ENCODE measurements around the gene STBD1. TPM values are rescaled to one million over a fixed set of nuclear protein-coding genes. Genes with fewer than 3 reads are reported as not detected.

STBD1 gene
- 10 to 100 TPM in 10 of 12 donors, 1 to 10 TPM in 1, not detected in 1; 8.8 to 60.2 (median 31.3) TPM for polyA plus RNA-seq (ENCODE audit: insufficient read length in 12 of 12)
- long read RNA-seq, donor 1, transcript STBD1-201 (2 exons, 3,420 nt) = major isoform, 15 of 15 reads
- long read RNA-seq, donor 1, partial matches to known transcripts = 0 of 15 reads
- long read RNA-seq, donor 1, other reads (novel, unspliced or antisense) = 0 of 15 reads
- long read RNA-seq, donor 2, transcript STBD1-201 (2 exons, 3,420 nt) = major isoform, 74 of 74 reads
- long read RNA-seq, donor 2, partial matches to known transcripts = 0 of 74 reads
- long read RNA-seq, donor 2, other reads (novel, unspliced or antisense) = 0 of 74 reads
- long read RNA-seq, donor 3, transcript STBD1-201 (2 exons, 3,420 nt) = major isoform, 36 of 36 reads
- long read RNA-seq, donor 3, partial matches to known transcripts = 0 of 36 reads
- long read RNA-seq, donor 3, other reads (novel, unspliced or antisense) = 0 of 36 reads
- long read RNA-seq, donor 4, transcript STBD1-201 (2 exons, 3,420 nt) = major isoform, 28 of 52 reads
- long read RNA-seq, donor 4, partial matches to known transcripts = 24 of 52 reads
- long read RNA-seq, donor 4, other reads (novel, unspliced or antisense) = 0 of 52 reads
- long read RNA-seq, donor 5, transcript STBD1-201 (2 exons, 3,420 nt) = major isoform, 126 of 126 reads
- long read RNA-seq, donor 5, partial matches to known transcripts = 0 of 126 reads
- long read RNA-seq, donor 5, other reads (novel, unspliced or antisense) = 0 of 126 reads
- long read RNA-seq, donor 6, transcript STBD1-201 (2 exons, 3,420 nt) = major isoform, 31 of 31 reads
- long read RNA-seq, donor 6, partial matches to known transcripts = 0 of 31 reads
- long read RNA-seq, donor 6, other reads (novel, unspliced or antisense) = 0 of 31 reads
- long read RNA-seq, donor 7, transcript STBD1-201 (2 exons, 3,420 nt) = major isoform, 22 of 22 reads
- long read RNA-seq, donor 7, partial matches to known transcripts = 0 of 22 reads
- long read RNA-seq, donor 7, other reads (novel, unspliced or antisense) = 0 of 22 reads
- long read RNA-seq, donor 8, transcript STBD1-201 (2 exons, 3,420 nt) = major isoform, 119 of 119 reads
- long read RNA-seq, donor 8, partial matches to known transcripts = 0 of 119 reads
- long read RNA-seq, donor 8, other reads (novel, unspliced or antisense) = 0 of 119 reads
- long read RNA-seq, donor 9, transcript STBD1-201 (2 exons, 3,420 nt) = major isoform, 23 of 23 reads
- long read RNA-seq, donor 9, partial matches to known transcripts = 0 of 23 reads
- long read RNA-seq, donor 9, other reads (novel, unspliced or antisense) = 0 of 23 reads
- long read RNA-seq, donor 10, transcript STBD1-201 (2 exons, 3,420 nt) = major isoform, 70 of 70 reads
- long read RNA-seq, donor 10, partial matches to known transcripts = 0 of 70 reads
- long read RNA-seq, donor 10, other reads (novel, unspliced or antisense) = 0 of 70 reads
- long read RNA-seq, donor 11, transcript STBD1-201 (2 exons, 3,420 nt) = major isoform, 39 of 39 reads
- long read RNA-seq, donor 11, partial matches to known transcripts = 0 of 39 reads
- long read RNA-seq, donor 11, other reads (novel, unspliced or antisense) = 0 of 39 reads

DNA sequence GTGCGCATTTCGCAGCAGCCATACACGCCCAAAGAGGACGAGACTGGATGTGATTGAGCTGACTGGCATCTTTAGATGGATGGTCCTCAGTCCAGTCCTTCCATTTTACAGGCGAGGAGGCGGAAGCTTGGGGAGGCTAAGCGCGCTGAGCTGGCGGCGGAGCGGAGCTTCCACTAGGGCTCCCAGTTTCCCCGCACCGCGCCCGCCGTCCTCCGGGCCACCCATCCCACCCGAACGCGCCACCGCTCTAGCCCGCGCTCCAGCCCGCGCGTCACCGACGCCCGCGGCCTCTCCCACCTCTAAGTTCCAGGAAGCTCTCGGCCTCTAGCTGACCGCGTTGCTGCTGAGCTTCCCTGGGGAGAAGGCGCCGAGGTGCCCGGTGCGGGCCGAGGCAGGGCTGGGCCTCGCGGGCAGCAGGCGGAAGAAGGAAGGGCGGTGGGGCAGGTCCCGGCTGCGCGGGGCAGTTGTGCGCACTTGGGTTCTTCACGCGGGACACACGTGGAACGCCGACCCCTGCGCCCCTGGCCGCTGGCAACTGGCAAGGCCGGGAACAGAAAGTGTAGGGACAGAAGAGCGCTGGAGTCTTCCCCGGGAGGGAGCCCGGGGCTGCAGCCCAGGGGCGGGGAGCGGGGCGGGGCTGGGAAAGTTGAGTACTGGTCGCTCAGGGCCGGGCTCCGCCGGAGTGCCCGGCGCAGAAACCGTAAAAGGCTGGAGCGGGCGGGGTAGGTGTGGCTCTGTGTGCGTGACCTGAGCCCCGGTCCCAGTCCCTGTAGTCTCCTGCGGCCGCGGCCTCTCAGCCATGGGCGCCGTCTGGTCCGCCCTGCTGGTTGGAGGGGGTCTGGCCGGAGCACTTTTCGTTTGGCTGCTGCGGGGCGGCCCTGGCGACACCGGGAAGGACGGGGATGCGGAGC lies at the start of gene STBD1:
Gene STBD1 (plus strand): TSS at position 763 of the 911 bp plus-strand sequence. CDS start 37 bp downstream, at position 800.
- peak; percentile 35 for DNase-seq

- no peak for DNase-seq
Observed at GRCh38 chr4:76256968-76257367, 49.6 kb upstream of the STBD1 start.

- DNase-seq = no peak
Observed at GRCh38 chr4:76257824-76258223, 48.7 kb upstream of the STBD1 start.

GRCh38 chr4:76260571-76260970 lies 46.0 kb upstream of the STBD1 start:
- DNase-seq = no peak

GRCh38 chr4:76265631-76266218 lies 40.8 kb upstream of the STBD1 start:
- DNase-seq = no peak

DNA sequence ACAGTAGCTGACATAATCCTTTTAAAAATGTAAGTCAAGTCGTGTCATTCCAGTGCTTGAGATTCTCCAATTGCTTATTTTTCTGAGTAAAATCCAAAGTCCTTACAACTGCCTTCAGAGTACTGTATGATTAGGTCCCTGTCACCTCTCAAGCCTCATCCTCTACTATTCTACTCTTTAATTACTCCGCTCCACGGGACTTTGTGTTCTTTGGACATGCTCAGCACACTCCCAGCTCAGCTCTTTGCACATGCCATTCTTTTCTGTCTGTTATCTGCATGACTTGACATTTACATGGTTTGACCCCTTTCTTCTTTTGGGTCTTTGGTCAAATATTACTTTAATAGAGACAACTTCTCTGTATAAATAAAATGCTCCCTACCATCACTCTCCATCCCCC lies 39.9 kb upstream of the STBD1 start:
- no peak for DNase-seq

GRCh38 chr4:76267811-76268210 lies 38.7 kb upstream of the STBD1 start:
- DNase-seq = no peak

DNA sequence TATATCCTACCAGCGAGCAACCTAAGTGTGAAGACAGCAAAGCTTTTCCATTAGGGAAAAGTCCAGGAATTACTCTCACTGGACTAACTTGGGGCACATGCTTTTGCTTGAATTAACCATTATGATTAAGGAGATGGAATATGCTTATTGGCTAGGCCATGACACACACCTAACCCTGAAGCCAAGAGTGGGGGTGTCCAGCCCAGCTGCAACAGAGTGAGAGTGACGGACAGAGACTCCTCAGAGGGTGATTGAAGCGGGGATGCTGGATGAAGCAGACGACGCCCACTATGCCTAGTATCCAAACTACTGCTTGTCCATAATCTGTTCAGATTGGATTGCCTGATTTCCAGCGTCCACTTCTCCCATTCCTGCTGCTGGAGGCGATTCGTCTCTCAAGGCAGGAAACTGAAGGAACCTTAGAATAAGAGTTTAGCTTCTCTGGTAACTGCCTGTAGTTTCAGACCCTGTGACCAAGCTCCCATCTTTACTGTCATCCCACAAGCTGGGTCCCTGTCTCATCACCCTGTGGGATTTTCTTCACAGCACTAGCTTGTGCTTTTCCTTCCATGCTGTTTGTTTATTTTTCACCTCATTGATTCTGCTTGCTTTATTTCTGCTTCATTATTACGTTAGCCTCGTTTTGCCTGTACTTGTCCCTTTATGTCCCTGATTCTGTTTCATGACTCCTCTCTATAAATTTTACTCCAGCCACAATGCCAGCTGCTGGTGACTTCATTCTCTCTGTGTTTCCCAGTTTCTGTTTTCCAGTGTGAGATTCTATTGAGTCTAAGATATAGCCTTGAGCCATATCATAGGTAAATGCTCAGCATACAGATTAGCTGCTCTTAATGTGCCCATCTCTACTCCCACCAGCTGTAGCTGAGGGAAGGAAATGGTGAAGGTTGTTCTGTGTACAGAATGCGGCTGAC lies 36.0 kb upstream of the STBD1 start:
- no peak for DNase-seq

DNA sequence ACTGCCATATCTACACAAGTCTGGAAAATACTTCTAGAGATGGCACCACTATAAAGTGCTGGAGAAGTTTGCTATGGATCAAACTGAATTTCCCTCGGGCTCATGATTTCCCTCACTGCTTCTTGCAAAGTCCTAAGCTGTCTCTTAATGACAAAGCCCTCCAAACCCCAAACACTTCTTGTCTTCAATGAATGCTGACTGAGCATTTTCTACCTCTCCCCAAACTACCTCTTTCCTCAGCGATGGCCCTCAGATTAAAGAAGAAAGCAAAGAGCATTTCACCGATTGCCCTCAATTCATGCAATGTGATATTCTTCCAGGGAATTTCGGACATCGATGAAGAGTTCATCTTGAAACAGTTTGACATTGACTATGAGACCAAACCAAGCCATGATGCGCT lies 35.3 kb upstream of the STBD1 start:
- DNase-seq = no peak

DNA sequence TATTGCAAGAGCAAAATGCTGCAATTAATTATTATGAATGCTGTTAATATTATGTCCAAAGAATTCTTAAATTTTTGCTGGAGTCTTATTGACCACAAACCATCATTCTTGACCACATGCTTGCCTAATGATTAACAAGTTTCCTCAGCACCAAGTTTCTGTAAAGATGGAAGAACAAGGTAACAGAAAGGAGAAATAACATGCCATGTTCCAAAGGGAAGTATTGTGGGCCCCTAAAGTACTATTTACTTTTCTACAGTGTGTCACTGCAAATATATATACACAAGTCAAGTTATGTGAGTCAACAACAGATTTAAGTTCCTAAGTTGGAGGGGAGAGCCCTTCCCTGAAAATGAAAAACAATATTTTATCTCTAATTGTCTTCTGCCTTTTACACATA lies 34.5 kb upstream of the STBD1 start:
- no peak for DNase-seq

DNA sequence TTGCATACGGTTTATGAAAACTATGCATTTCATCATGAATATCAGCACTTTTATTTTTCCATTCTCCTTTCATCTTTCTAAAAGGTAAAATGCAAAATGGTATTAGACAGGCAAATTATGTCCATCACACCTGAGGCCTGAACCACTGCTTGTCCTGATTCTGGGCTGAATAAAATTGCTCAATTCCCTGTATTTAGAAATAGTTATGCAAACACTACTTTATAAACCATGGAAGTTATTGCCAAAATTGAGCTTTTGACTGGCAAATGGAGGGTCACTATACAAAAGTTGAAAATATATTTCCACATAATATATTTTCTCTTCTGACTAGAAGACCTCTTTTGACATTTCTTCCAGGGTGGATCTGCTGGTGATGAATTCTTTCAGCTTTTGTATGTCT lies 34.0 kb upstream of the STBD1 start:
- DNase-seq = no peak

- DNase-seq = no peak
Observed at GRCh38 chr4:76272999-76273398, 33.5 kb upstream of the STBD1 start.

- DNase-seq = no peak
Observed at GRCh38 chr4:76275486-76276124, 30.9 kb upstream of the STBD1 start.

DNA sequence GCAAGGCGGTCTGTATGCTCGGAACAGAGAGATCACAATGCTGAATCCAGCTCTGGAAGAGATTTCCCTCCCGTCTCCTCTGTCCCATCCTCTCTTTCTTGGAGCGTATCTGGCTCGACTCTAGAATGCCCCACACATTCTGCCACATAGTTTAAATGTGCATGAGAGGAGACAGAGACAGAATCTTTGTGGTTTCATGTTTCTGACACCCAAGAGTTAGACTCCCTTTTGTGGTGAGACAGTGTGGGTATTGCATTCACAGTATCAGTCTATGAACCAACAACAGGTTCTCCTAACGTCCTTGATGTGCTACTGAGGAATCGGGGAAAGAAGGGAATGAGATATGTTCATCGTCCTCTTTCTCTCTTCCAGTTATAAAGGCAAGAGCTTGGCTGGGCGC lies 29.7 kb upstream of the STBD1 start:
- no peak for DNase-seq

DNA sequence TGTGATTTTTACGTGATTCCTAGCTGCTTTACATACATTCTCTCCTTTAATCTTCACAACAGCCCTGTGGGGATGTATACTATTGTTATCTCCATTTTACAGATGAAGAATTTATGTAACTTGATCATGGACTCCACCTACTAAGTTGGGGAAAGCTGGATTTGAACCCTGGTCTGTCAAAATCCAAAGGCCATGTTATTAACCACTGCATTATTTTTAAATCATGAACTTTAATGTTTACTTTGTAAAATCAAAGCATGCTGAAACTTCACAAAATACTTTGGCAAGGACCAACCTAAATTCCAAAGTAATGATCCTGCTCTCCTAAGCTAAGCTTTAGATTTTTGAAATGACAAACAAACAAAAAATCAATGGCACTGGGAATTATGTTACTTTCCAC lies 28.9 kb upstream of the STBD1 start:
- DNase-seq = no peak

- no peak for DNase-seq
Observed at GRCh38 chr4:76278583-76278982, 27.9 kb upstream of the STBD1 start.

DNA sequence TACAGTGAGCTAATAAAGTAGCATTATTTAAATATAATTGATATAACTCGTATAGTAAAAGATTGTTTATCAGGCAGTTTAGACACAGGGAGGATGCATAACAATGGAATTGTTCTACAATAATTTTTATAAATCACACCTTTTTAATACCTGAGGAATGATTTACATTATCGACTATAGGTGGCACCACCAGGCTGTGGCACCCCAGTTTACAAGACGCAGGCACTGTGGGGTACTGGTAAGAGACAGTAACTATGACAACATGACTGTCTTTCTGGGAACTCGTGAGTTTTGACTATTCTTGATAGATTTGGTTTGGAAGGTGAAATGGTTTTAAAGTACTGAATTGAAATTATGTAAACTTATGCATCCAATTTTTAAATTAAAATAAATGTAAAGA lies 27.1 kb upstream of the STBD1 start:
- no peak for DNase-seq

Data from muscle of arm (tissue), 14 donors.